ENCODE data around the gene RAB3IP.
A peak's percentile ranks its signal among the peaks of the same experiment; 100 is the strongest.

Gene RAB3IP

DNA sequence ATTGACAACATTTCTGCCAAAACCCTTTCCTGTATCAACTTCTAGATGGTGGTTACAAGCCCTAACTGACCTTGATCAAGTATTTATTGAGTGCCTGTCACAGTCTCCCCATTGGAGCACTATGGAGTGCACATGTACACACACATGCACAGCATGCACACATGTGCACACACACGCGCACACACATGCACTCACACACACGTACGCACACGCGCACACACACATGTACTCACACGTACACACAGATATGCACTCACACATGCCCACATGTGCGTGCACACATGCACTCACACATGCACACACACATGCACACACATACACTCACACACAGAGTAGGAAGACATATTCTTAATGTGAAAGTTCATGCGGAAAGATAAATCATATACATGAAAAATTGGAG lies 130.0 kb downstream of the RAB3IP start:
- no peak for DNase-seq (ENCODE audit: low read depth)
- H3K4me3 ChIP-seq (ENCODE audit: low read length) = no peak overlapping the region
- TF ChIP-seq, protein P1, sequence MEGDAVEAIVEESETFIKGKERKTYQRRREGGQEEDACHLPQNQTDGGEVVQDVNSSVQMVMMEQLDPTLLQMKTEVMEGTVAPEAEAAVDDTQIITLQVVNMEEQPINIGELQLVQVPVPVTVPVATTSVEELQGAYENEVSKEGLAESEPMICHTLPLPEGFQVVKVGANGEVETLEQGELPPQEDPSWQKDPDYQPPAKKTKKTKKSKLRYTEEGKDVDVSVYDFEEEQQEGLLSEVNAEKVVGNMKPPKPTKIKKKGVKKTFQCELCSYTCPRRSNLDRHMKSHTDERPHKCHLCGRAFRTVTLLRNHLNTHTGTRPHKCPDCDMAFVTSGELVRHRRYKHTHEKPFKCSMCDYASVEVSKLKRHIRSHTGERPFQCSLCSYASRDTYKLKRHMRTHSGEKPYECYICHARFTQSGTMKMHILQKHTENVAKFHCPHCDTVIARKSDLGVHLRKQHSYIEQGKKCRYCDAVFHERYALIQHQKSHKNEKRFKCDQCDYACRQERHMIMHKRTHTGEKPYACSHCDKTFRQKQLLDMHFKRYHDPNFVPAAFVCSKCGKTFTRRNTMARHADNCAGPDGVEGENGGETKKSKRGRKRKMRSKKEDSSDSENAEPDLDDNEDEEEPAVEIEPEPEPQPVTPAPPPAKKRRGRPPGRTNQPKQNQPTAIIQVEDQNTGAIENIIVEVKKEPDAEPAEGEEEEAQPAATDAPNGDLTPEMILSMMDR (IDR thresholded peaks at IDR 0.05; ENCODE audit: insufficient read depth, low read depth, low read length, missing control alignments) = no peak

DNA sequence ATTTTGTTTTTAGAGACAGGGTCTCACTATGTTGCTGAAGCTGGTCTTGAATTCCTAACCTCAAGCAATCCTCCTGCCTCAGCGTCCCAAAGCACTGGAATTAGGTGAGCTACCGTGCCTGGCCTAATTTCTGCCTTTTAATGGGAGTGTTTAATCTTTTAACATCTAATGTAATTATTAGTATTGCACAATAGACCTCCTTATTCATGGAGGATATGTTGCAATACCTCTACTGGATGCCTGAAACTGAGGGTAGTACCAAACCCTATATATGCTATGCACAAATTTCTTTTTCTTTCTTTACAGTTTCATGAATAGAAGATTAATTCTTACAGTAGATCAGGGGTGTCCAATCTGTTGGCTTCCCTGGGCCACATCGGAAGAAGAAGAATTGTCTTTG lies 134.1 kb downstream of the RAB3IP start:
- peak; percentile 64 for DNase-seq (ENCODE audit: low read depth)
- H3K4me3 ChIP-seq (ENCODE audit: low read length) = no peak overlapping the region
- TF ChIP-seq, protein P1 (IDR thresholded peaks at IDR 0.05; ENCODE audit: insufficient read depth, low read depth, low read length, missing control alignments) = no peak
